GM19467 (cell line): ENCODE results near the gene LEKR1.

Experiments used
- ATAC-seq: cut with Tn5 transposase; IDR thresholded peaks from one replicate; pipeline ENCODE4 v1.9.1; 2021; ENCODE audit warnings: mild to moderate bottlenecking, moderate library complexity; ENCODE audit not compliant: unreplicated experiment

LEKR1 gene

DNA sequence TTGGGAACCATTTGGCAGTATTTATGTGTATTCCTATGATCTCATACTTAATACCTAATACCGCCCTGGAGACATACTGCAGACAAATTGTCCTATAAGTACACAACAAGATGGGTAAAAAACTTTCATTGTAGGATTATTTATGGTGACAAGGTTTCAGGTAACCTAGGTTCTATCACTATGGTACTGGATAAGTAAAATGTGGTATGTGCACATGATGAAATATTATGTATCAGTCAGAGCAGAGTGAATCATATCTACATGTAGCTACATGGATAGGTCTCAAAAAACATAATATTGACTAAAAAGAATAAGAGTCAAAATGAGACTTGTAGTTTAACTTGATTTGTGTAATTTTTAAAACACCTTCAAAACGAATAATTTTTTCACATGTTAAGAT, 147.8 kb downstream of the LEKR1 start:
- no peak for ATAC-seq

DNA sequence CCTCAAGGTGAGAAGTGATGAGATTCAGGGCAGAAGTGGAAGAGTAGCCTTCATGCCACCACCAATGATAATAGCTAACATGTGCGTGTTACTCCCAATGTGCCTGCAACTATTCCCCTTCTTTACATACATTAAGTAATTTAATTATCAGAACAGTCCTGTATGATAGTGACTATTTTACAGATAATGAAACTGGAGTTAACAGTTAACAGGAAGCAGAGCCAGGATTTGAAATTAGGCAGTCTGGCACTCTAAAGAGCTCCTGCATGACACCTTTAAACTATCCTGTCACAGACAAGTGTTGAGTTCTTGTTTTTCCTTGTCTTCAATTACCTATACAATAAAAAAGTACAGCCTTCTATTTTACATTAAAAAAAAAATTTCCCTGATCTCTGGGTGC, 148.8 kb downstream of the LEKR1 start:
- no peak for ATAC-seq

DNA sequence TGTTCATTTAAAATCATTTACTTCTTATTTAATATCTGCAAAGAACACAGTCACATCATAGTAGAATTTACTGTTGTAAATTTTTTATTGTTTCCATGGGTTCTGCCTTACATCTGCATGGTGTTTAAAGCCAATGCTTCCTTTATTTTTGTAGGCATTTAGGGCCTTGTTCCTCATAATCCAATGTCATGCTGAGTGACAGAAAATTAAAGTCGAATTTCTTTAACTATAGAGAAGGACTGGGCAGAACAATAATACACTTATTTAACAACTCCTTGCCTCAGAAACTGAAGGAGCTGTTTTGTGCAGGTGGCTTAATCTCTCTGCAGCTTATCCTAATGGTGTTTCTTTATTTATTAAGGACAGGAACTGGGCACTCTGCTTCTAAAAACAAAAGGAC, 149.6 kb downstream of the LEKR1 start:
- ATAC-seq: no peak

DNA sequence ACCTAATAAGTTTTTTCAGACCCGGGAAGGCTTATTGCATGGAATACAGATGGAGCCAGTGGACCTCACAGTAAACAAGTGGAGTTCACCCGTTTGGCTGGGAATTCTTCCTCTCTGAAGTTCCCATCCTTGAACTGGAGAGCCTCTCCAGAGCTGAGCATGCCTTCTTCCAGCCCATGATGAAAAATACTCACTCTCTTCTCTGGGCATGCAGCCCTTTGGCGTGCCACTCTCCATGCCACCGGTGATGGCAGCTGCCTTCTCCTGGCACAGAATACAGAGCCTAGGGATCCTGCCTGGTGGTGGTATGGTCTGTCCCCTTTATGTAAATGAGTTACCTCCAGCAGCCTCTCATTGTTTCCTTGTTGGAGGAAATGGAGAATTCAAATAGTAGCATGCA, 150.8 kb downstream of the LEKR1 start:
- no peak for ATAC-seq

DNA sequence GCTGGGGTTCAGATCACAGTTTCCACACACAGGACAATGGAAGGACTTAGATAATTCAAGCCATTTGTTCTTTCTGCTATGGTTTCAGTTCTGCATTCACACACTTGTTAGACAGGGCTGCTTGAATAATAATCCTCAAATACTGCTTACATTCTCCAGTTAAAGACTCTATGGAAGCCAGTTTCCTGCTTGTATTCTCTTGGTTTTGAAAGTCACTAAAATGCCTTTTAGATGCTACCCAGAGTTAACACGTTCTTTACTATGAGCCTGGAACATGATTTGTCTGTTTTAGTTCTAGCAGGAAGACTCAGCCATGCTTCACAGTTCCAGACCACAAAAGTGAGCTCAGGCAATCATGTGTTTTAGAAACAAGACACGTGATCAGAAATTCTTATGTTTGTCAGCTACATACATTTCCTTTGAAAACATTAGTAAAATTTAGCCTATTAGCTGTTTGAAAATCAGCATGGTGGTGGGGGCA, 152.4 kb downstream of the LEKR1 start:
- ATAC-seq: peak; percentile 94

DNA sequence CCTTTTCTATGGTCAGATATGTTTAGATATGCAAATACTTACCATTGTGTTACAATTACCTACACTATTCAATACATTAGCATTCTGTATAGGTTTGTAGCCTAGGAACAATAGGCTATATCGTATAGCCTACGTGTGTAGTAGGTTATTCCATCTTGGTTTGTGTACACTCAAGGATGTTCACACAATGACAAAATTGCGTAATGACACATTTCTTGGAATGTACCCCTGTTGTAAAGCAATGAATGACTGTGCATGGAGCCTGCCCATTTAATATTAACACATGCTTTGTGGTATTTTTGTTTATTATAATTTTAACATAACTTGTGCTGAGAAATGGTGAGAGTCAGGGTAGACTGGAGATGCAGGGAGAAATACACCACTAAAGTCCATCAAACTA, 154.9 kb downstream of the LEKR1 start:
- no peak for ATAC-seq

DNA sequence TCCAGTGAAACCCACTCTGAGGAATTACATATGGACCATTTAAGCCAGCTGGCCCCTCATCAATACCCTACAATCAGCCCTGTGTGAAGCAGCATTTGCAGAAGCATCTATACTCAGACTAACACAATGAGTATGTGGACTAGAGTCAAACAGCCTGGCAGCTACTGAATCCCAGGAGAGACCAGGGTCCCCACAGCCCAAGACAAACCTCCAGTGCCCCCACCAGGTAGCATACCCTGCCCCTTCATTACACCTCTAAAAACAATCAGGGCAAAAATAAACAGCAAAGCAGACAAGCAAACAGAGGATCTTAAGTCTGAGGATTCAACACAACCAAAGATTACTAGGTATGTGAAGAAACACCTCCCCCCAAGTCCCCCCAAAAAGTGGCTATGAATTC, 157.4 kb downstream of the LEKR1 start:
- no peak for ATAC-seq

DNA sequence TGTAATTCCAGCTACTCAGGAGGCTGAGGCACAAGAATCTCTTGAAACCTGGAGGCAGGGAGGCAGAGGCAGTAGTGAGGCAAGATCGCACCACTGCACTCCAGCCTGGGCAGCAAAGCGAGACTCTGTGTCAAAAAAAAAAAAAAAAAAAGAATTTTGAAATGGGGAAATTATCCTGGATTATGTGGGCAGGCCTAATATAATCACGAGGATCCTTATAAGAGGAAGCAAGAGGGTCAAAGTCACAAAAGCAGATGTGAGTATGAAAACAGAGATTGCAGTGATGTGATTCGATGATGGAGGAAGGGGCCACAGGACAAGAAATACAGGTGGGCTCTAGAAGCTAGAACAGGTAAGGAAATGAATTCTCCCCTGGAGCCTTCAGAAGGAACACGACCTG, 159.6 kb downstream of the LEKR1 start:
- ATAC-seq: no peak

DNA sequence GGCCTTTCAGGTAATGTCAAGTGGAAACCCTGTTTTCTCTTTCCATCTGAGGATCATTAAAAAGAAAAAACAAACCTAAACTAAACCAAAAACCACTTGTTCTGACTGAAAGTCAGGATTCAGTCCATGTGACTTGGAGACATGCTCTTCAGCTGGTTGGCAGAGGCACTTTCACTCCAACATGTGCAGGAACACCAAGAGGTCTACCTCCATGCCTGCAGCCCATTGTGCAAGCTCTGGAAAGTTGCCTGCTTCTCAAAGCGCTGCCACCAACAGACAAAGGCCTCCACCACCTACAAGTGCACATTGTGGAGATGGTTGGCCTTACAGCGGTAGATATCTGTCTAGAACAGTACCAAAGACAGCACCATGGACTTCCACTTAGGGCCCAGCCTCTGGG, 161.8 kb downstream of the LEKR1 start:
- ATAC-seq: no peak

DNA sequence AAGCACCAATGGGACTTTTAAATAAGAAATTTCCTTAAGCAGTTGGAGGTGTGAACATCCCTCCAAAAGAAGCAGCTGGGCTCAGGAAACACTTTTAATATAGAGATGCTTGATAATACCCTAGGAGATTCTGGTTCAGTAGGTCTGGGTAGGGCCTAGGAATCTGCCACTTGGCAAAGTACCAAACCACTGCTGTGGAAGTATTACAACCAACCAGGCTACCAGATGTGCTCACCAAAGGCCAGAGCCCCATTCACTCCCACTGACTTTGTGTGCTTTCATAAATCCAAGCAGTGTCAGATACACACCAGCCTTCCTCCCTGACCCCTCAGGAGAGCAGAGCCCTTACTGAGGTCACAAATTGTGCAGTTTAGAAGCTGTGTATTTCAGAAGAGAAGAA, 171.2 kb downstream of the LEKR1 start:
- no peak for ATAC-seq

DNA sequence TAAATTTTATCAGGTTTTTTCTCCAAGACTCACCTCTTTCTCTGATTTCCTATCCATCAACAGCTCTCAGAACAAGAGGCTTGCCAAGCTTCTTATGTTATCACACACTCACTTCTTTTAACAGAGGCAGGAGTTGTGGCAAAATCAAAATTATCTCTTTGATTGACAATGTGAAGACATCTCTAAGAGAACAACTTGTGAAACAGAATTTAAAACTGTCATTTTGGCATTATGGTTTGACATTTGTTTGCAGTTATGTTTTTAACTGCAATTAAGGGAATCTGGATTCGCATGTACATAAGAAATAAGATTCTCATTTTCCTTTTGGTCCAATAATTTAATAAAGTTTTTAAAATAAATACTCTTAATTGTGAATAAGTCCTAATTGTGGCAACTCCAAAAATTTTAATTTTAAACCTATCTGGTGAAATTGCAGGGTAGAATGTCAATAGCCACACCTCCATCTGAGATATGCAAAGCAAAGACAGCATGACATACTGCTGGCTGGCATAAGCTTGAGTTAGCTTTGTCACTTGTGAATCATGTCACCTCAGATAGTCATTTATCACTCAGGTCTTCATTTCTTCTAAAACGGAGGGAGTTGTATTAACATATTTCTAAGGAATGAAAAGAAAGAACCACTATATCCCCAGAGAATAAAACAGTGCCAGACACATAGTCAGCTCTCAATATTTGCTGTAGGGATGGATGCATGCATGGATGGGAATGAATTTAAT, 175.2 kb downstream of the LEKR1 start:
- no peak for ATAC-seq

DNA sequence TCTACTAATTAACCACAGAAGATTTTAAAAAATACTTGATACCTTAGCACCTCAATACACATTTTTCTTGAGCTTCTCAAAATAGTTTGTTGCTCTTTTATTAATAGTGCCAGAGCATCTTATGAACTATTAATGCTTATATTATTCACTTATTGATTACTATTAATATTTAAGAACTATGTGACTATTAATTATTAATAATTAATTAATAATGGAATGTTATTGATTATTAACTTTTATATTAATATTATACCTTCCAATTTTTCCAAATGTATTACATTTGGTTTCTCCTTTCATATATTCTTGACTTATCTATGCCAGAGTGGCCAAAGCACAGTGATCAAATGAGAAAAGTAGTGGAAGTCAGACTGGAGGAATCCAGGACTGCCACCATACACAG, 195.5 kb downstream of the LEKR1 start:
- no peak for ATAC-seq

DNA sequence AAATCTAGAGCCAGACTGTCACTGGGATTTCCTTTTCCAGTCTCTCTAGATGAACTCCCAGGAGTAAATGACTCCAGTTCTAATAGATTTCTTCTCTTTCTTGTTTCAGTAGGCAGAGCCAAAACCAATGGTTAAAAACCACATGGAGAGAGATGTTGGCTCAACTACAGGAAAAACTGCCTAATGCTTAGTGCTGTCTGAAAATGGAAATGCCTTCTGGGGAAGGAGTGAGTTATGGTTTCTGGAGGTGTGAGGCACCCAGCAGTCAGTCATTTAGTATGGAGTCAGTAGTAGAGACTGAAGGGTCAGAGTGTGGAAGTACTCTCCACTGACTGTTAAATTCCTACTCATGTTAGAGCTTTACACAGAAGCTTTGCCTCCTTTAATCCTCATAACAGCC, 197.1 kb downstream of the LEKR1 start:
- no peak for ATAC-seq

DNA sequence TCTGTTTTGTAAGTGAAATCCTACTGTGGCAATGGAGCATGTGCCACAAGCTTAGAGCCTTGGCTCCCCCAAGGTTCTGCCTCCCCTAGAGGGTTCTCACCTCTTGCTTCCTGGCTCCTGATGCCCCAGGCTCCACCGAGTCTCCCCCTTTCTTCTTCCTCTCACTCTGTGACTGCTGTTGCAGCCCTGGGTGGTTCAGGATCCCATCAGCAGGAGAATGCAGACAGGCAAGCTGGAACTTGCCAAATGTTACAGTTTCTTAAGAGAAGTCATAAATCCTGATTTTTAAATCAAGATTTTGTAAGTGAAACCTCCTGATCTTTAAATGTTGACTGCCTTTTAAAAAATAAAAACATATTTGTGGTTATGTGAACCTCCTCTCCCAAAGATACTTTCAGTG, 199.9 kb downstream of the LEKR1 start:
- no peak for ATAC-seq

DNA sequence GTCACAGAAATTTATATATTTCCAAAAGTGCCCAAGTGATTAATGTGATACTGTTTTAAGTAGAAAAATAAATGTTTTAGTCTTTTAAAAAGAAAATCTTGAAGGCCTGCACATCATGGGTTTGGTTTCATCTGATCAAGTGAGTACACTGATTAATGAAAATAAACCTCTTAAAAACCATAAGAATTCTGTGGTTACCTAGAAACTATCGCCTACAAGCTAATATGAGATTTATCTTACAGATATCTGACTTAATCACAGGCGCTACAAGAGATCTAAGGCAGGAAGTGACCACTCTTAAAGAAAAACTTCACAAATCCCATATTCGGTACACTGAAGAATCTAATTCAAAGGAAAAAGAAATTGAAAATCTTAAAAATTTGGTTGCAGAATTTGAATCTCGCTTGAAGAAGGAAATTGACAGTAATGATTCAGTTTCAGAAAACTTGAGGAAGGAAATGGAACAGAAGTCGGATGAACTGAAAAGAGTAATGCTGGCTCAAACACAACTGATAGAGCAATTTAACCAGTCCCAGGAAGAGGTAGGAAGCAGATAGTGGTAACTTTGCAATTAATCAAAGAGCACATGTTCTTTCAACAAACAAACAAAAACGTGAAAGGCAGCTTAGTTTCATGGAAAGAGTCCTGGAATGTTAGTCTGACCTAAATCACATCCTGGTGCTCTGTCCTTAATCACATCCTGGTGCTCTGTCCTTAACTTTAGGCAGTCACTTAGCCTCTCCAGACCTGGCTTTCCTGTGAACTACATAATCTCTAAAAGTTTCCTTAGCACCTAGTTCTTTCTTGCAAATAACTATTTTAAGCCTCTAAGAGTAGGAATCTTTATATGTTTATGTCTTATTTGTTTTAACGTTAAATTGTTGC, 201.9 kb downstream of the LEKR1 start:
- ATAC-seq: no peak

DNA sequence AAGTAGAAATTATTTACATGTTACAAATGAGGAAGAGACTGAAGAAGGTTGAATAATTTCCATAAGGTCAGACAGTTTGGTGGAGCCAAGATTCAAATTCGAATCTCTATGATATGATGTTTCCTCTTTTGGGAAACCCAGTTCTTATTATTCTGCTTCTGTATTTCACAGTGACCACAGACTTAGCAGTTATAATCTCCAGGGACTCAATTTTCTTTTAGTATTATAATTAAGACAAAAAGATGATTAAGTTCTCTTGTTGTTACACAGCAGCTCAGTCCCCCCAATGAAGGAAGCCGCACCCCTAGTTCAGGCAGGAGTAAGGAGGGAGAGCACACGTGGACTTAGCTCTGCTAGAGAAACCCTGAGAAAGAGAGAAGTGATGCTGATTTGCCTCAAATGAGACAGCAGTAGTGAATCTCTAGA, 203.2 kb downstream of the LEKR1 start:
- ATAC-seq: no peak

DNA sequence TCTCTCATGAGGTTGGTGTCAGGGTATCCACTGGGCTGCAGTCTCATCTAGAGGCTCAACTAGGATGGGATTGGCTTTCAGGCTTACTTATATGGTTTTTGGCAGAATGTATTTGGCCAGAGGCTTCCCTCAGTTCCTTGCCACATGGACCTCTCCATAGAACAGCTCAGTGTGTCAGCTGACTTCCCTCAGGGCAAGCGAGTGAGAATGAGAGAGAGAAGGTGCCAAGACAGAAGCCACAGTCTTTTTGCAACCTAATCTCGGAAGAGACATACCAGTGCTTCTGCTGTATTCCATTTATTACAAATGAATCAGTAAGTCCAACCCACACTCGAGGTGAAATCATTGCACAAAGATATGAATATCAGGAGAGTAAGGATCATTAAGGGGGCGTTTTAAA, 204.6 kb downstream of the LEKR1 start:
- ATAC-seq: no peak

DNA sequence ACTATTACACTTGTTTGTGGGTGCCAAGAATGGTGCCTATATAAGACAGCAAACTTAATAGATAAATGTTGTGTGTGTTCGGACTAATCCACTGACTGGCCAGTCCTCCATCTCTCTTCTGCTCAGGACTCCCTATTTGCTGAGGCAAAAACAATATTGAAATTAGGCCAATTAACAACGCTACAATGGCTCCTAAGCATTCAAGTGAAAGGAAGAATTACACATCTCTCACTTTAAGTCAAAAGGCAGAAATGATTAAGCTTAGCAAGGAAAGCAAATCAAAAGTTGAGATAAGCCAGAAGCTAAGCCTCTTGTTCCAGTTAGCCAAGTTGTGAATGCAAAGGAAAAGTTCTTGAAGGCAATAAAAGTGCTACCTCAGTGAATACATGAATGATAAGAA, 206.8 kb downstream of the LEKR1 start:
- ATAC-seq: no peak

DNA sequence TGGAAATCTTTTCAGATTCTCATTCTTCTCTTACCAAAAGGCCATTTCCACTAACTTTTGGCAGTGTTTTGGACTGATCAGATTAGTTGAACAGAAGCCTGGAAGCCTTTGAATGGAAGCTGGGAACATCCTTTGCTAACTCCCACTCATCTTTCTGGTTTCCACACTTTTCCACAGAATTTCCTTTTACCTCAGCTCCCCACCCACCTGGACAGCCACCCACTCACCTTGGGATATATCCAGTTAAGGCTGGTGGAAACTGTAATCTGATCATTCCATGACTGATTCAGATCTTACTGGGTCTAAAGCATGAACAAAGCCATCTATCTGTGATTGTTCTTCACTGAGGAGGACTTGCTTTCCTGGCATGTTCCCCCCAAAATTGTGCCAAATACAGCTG, 214.3 kb downstream of the LEKR1 start:
- no peak for ATAC-seq

DNA sequence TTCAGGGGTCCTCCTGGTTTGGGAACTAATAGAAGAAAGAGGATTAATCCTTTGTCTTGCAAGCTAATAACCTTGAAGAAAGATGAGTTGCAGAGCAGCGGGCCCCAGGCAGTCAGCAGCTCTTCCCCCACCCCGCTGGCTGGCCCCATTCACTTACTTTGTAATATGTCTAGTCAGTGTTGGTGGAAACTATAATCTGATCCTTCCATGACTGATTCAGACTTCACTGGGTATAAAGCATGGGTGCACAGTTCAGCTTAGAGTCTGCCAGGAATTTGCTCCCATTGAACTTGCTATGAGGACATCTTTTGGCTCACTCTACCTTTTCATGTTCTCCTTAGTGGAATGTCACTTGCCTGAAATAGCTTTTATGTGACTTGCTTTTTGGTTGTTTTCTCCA, 216.1 kb downstream of the LEKR1 start:
- no peak for ATAC-seq

DNA sequence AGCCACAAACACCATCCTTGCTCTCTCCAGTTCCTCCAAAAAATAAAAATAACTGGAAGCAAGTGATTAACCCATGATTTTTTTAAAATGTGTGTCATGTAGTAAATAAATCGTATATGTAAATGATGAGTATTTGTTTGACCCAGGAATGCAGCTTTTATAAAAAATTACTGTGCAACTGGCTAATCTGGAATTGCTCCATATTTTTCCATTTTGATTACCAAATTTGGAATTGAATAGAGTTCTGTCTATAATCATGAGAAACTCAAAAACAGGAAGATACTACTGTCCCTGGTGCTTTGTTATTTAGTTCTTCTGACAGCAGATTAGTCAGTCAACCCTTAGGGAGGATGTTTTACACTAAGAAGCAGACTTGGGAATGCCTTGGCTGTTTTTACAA, 217.6 kb downstream of the LEKR1 start:
- no peak for ATAC-seq

DNA sequence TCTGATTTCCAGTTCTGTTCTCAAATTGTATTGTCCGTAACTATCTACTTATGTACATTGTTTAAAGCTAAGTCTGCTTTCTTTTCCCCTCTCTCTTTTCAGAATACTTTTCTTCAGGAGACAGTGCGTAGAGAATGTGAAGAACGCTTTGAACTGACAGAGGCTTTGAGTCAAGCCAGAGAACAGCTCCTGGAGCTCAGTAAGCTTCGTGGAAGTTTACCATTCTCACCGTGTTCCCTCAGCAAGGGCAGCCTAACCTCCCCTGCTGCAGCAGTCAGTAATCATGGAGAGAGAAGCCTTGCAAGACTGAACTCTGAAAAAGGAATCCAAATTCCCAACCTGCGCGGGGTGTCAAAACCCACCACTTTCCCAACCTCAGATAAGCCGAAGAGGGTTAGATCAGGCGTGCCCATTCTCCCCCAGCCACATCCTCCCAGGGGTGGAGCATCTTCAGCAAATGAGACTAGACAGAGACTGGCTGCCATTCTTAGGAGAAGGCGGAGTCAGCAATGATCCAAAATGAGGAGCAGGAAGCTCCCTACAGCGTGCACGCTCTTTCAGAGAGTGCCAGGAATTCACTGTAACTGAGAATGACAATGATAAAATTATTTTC, 219.2 kb downstream of the LEKR1 start:
- no peak for ATAC-seq
